COLO668 (cell line): ENCODE results near the gene IPO9.

Experiments used
- DNase-seq: peaks from one replicate; lab custom pipeline; 2025; ENCODE audit not compliant: unreplicated experiment; lab: John Stamatoyannopoulos, UW

The IPO9 gene

GRCh38 chr1:201828820-201829774 is at the start of gene IPO9:
Gene IPO9, plus strand, starts transcription at chr1:201829157. Its CDS starts 53 bp downstream, at chr1:201829210.
- DNase-seq, result peak; percentile 99

DNA sequence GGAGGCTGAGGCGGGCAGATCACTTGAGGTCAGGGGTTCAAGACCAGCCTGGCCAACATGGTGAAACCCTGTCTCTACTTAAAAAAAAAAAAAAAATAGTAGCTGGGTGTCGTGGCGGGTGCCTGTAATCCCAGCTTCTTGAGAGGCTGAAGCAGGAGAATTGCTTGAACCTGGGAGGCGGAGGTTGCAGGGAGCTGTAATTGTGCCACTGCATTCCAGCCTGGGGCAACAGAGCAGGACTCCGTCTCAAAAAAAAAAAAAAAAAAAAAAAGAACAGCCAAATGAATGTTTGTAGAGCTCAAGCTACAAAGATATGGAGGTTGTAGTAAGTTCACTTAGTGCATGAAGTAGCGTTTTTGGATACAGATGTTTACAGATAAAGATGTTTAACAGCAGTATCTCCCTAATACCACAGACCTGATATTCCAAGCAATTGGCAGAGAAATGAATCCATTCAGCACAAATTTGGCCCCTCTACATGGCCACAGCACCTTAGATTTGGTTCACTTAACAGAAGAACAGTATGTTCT is 49.5 kb upstream of the IPO9 start:
- DNase-seq, result no peak

GRCh38 chr1:201780952-201781351 is 48.0 kb upstream of the IPO9 start:
- no peak for DNase-seq

- DNase-seq, result no peak
Observed at GRCh38 chr1:201781437-201781836, 47.5 kb upstream of the IPO9 start.

GRCh38 chr1:201782353-201782752 is 46.6 kb upstream of the IPO9 start:
- DNase-seq, result no peak

DNA sequence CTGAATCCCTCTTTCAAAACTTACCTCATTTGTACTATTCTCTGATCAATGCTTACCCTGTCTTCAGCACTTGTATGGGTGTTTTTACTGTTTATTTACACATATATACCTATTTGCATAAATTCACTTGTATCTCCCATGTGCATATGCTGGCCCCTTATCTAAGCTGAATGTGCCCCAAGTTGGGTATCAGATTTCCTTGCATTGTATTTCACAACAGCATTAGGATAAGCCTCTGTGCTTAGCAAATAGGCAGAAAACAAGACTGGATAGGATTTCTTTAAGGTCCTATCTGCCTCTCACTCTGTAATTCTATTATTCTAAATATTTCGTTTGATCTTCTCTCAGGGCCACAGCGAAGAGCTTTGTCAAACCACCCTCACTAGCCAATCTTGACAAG is 45.9 kb upstream of the IPO9 start:
- DNase-seq, result no peak

- DNase-seq, result peak; percentile 12
Observed at GRCh38 chr1:201783572-201783971, 45.4 kb upstream of the IPO9 start.

- no peak for DNase-seq
Observed at GRCh38 chr1:201785291-201785690, 43.7 kb upstream of the IPO9 start.

- DNase-seq, result no peak
Observed at GRCh38 chr1:201786824-201787223, 42.1 kb upstream of the IPO9 start.

GRCh38 chr1:201788296-201788695 is 40.7 kb upstream of the IPO9 start:
- no peak for DNase-seq

- no peak for DNase-seq
Observed at GRCh38 chr1:201789245-201789644, 39.7 kb upstream of the IPO9 start.

- no peak for DNase-seq
Observed at GRCh38 chr1:201790261-201790660, 38.7 kb upstream of the IPO9 start.

- DNase-seq, result no peak
Observed at GRCh38 chr1:201791051-201791778, 37.7 kb upstream of the IPO9 start.

DNA sequence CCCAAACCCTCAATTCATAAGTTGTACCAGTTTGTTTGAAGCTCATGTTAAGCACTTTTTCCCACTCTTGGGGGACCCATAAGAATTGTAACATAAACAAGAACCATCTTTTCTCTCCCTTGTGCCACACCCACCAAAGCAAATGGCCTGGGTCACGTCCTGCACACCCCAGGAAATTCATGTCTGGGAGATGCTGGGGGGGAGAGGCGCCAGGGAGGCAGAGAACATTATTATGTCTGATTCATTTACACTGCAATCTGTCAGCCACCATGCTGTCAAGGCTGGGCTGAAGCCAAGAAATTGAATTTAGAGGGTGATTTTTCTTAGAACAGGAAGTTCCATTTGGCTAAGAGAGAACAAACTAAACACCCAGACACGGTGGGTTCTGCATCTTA is 37.2 kb upstream of the IPO9 start:
- DNase-seq, result no peak

- DNase-seq, result peak; percentile 74
Observed at GRCh38 chr1:201792534-201793305, 36.2 kb upstream of the IPO9 start.

DNA sequence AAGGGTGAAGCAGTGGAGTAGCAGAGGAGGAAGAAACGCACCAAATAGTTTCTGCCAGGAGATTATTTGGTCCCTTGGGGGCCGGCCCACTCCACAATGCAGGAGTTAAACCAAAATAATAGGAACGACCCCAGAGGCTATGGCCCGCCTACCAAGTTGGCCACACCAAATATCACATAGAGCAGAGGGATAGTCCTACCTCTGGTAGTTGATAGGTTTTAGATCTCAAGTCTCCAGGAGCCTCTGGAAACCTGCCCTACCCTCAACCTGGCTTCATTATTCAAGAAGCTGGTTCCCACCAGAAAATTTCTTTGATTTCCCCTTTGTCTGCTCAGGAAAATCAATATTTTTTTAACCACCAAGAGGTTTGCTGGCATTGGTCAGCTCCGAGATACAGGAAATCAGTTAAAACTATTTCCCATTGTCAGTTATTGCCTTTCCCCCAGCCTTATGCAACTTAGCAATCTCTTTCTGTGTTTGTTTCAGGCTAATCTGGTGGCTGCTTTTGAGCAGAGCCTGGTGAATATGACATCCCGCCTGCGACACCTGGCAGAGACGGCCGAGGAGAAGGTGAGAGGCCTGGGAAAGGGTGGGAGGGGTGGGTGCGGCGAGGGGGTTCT is 35.5 kb upstream of the IPO9 start:
- DNase-seq, result no peak

- no peak for DNase-seq
Observed at GRCh38 chr1:201795066-201795465, 33.9 kb upstream of the IPO9 start.

- no peak for DNase-seq
Observed at GRCh38 chr1:201800246-201800645, 28.7 kb upstream of the IPO9 start.

GRCh38 chr1:201806801-201807200 is 22.2 kb upstream of the IPO9 start:
- DNase-seq, result no peak

DNA sequence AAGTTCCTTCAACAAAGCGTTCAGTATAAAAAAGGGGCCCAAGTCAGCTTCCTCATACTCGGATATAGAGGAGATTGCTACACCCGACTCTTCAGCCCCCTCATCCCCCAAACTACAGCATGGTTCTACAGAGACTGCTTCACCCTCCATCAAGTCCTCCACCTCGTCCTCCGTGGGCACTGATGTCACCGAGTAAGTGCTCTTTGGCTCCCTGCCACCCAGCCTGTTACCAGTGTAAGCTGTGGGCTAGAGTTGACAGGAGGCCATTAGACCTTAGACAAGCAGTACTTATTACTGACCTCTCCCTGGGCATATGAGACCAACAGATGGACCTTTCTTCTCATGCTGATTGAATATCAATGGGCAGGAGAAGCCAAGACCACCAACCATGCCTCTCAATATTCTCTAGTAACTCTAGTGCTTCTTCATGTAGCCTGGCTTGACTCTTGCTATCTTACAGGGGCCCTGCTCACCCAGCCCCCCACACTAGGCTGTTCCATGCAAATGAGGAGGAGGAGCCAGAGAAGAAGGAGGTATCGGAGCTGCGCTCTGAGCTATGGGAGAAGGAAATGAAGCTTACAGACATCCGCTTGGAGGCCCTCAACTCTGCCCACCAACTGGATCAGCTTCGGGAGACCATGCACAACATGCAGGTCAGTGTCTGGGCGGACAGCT is 20.9 kb upstream of the IPO9 start:
- DNase-seq, result no peak
